ENCODE data around the gene STK38L. TPM values are rescaled to one million over a fixed set of nuclear protein-coding genes. Genes with fewer than 3 reads are reported as not detected.

The STK38L gene
- total RNA-seq, 1 donor from 2014 or later: 115 TPM

- H3K27ac Mint-ChIP-seq (ENCODE audit: unreplicated experiment): no peak overlapping the region
- H3K9me3 Mint-ChIP-seq (ENCODE audit: unreplicated experiment): no peaks in the 10 kb centered on the region
- peaks cover 27% of the 10 kb centered on the region for H3K36me3 ChIP-seq (ENCODE audit: insufficient read depth, low read length)
- no peak overlapping the region for H3K27ac ChIP-seq (ENCODE audit: low read depth, low read length)
- H3K4me3 Mint-ChIP-seq (ENCODE audit: unreplicated experiment): no peak overlapping the region
- DNase-seq (ENCODE audit: low read depth): no peak
- no peak overlapping the region for H2AFZ ChIP-seq (ENCODE audit: low read depth, low read length)
- H3K9me3 ChIP-seq (ENCODE audit: insufficient read depth, low read depth, low read length): no peaks in the 10 kb centered on the region
- FAIRE-seq: no peak
- H4K20me1 ChIP-seq (ENCODE audit: insufficient read depth, low read length): peaks cover 49% of the 10 kb centered on the region
- peaks cover 4% of the 10 kb centered on the region for H3K4me1 ChIP-seq (ENCODE audit: insufficient read depth, low read length)
- H3K4me2 ChIP-seq (ENCODE audit: low read length): no peak overlapping the region
- H3K36me3 Mint-ChIP-seq (ENCODE audit: low read depth, unreplicated experiment): peaks cover 26% of the 10 kb centered on the region
- H3K27me3 Mint-ChIP-seq (ENCODE audit: low read depth, unreplicated experiment): no peaks in the 10 kb centered on the region
- peaks cover 57% of the 10 kb centered on the region for H3K79me2 ChIP-seq (ENCODE audit: insufficient read depth, low read length)
- H3K9ac ChIP-seq (ENCODE audit: low read length): no peak overlapping the region
- H3K27me3 ChIP-seq (ENCODE audit: insufficient read depth, low read length): no peaks in the 10 kb centered on the region
- TF ChIP-seq EZH2 (IDR thresholded peaks at IDR 0.05; ENCODE audit: insufficient read depth, low read length) (no peak), CTCF (IDR thresholded peaks at IDR 0.05; ENCODE audit: insufficient read depth, low read depth, low read length) (no peak)
- no peak overlapping the region for H3K4me3 ChIP-seq (ENCODE audit: insufficient read depth, low read depth, low read length)
- H3K4me1 Mint-ChIP-seq (ENCODE audit: low read depth, unreplicated experiment): peaks cover 15% of the 10 kb centered on the region
These were observed 56.1 kb downstream of the STK38L start for GRCh38 chr12:27300226-27300625.

- Mint-ChIP-seq H3K36me3 (ENCODE audit: low read depth, unreplicated experiment) (peaks cover 23% of the 10 kb centered on the region), H3K4me1 (ENCODE audit: low read depth, unreplicated experiment) (peaks cover 10% of the 10 kb centered on the region), H3K27me3 (ENCODE audit: low read depth, unreplicated experiment) (no peaks in the 10 kb centered on the region), H3K27ac (ENCODE audit: unreplicated experiment) (no peak overlapping the region), H3K4me3 (ENCODE audit: unreplicated experiment) (no peak overlapping the region), H3K9me3 (ENCODE audit: unreplicated experiment) (no peaks in the 10 kb centered on the region)
- H3K4me3 ChIP-seq (ENCODE audit: insufficient read depth, low read depth, low read length): no peak overlapping the region
- H2AFZ ChIP-seq (ENCODE audit: low read depth, low read length): no peak overlapping the region
- peaks cover 36% of the 10 kb centered on the region for H3K36me3 ChIP-seq (ENCODE audit: insufficient read depth, low read length)
- H3K79me2 ChIP-seq (ENCODE audit: insufficient read depth, low read length): peaks cover 36% of the 10 kb centered on the region
- no peak overlapping the region for H3K27ac ChIP-seq (ENCODE audit: low read depth, low read length)
- H3K9me3 ChIP-seq (ENCODE audit: insufficient read depth, low read depth, low read length): no peaks in the 10 kb centered on the region
- no peak for TF ChIP-seq EZH2 (IDR thresholded peaks at IDR 0.05; ENCODE audit: insufficient read depth, low read length)
- TF ChIP-seq CTCF (IDR thresholded peaks at IDR 0.05; ENCODE audit: insufficient read depth, low read depth, low read length): no peak
- peaks cover 25% of the 10 kb centered on the region for H4K20me1 ChIP-seq (ENCODE audit: insufficient read depth, low read length)
- H3K27me3 ChIP-seq (ENCODE audit: insufficient read depth, low read length): no peaks in the 10 kb centered on the region
- DNase-seq (ENCODE audit: low read depth): no peak
- no peak overlapping the region for H3K9ac ChIP-seq (ENCODE audit: low read length)
- FAIRE-seq: no peak
- H3K4me1 ChIP-seq (ENCODE audit: insufficient read depth, low read length): peaks cover 7% of the 10 kb centered on the region
- H3K4me2 ChIP-seq (ENCODE audit: low read length): no peak overlapping the region
These were observed 59.3 kb downstream of the STK38L start for GRCh38 chr12:27303139-27304111.

GRCh38 chr12:27304856-27305255, 60.8 kb downstream of the STK38L start:
- peaks cover 15% of the 10 kb centered on the region for H3K36me3 Mint-ChIP-seq (ENCODE audit: low read depth, unreplicated experiment)
- Histone ChIP-seq H3K36me3 (ENCODE audit: insufficient read depth, low read length) (peaks cover 39% of the 10 kb centered on the region), H3K4me1 (ENCODE audit: insufficient read depth, low read length) (peaks cover 7% of the 10 kb centered on the region), H2AFZ (ENCODE audit: low read depth, low read length) (no peak overlapping the region), H3K27ac (ENCODE audit: low read depth, low read length) (no peak overlapping the region), H3K4me2 (ENCODE audit: low read length) (no peak overlapping the region), H3K27me3 (ENCODE audit: insufficient read depth, low read length) (no peaks in the 10 kb centered on the region), H3K4me3 (ENCODE audit: insufficient read depth, low read depth, low read length) (no peak overlapping the region), H3K9ac (ENCODE audit: low read length) (no peak overlapping the region), H3K79me2 (ENCODE audit: insufficient read depth, low read length) (peaks cover 30% of the 10 kb centered on the region), H4K20me1 (ENCODE audit: insufficient read depth, low read length) (peaks cover 21% of the 10 kb centered on the region), H3K9me3 (ENCODE audit: insufficient read depth, low read depth, low read length) (no peaks in the 10 kb centered on the region)
- no peak for TF ChIP-seq EZH2 (IDR thresholded peaks at IDR 0.05; ENCODE audit: insufficient read depth, low read length)
- no peak for TF ChIP-seq CTCF (IDR thresholded peaks at IDR 0.05; ENCODE audit: insufficient read depth, low read depth, low read length)
- no peak overlapping the region for H3K27ac Mint-ChIP-seq (ENCODE audit: unreplicated experiment)
- peaks cover 5% of the 10 kb centered on the region for H3K4me1 Mint-ChIP-seq (ENCODE audit: low read depth, unreplicated experiment)
- no peaks in the 10 kb centered on the region for H3K27me3 Mint-ChIP-seq (ENCODE audit: low read depth, unreplicated experiment)
- DNase-seq (ENCODE audit: low read depth): no peak
- H3K4me3 Mint-ChIP-seq (ENCODE audit: unreplicated experiment): no peak overlapping the region
- no peak for FAIRE-seq
- no peaks in the 10 kb centered on the region for H3K9me3 Mint-ChIP-seq (ENCODE audit: unreplicated experiment)

Measured in astrocyte (in vitro differentiated cells and primary cell).